Measurements from ENCODE around the gene DSG3. TPM values are rescaled to one million over a fixed set of nuclear protein-coding genes. Genes with fewer than 3 reads are reported as not detected.

DSG3 gene
- total and polyA plus RNA-seq, 2 of the 8 experiments (the other 6 are each of a cell fraction or from before 2014, with no cell fraction given) = 0.03 to 0.07 TPM

GRCh38 chr18:31516437-31516836 is 68.9 kb downstream of the DSG3 start:
- peaks cover 3 to 5% of the 10 kb centered on the region in 2 experiments for H4K20me1 ChIP-seq (replicated peaks in 1 of 2; ENCODE audit: control insufficient read depth in 1 of 2, insufficient read depth in 2 of 2, low read length in 2 of 2)
- DNase-seq (ENCODE audit: low read depth in 1 of 2, low spot score in 2 of 2) = no peak
- ChIA-PET CTCF (ENCODE audit: partially characterized antibody) (interaction anchor here (0.8 to 2.1 kb wide), 8 partner anchors 9 to 546 kb away, joined by 3 to 8 read pairs (median 3); no protein-coding TSS in a partner anchor), POLR2A (ENCODE audit: partially characterized antibody) (interaction anchor here (0.6 kb wide), 1 partner anchor 513 kb away, joined by 3 read pairs; no protein-coding TSS in a partner anchor)
- no peaks in the 10 kb centered on the region for H3K27me3 ChIP-seq (replicated peaks in 1 of 4; ENCODE audit: control insufficient read depth in 3 of 4, extremely low read depth in 1 of 4, insufficient read depth in 3 of 4, low read length in 3 of 4)
- H3K23me2 ChIP-seq (ENCODE audit: low read depth, low read length) = no peaks in the 10 kb centered on the region; the same call in 1 of the 2 replicates
- no peak overlapping the region for H3K4me3 ChIP-seq (ENCODE audit: extremely low read depth in 1 of 4, insufficient read depth in 2 of 4, low read depth in 3 of 4, low read length in 4 of 4)
- H3K79me2 ChIP-seq (ENCODE audit: control insufficient read depth in 1 of 2, insufficient read depth in 2 of 2, low read length in 2 of 2) = peaks cover 2 to 64% of the 10 kb centered on the region in 2 experiments; a peak in 3 of 4 replicates
- H2BK20ac ChIP-seq (ENCODE audit: low read length) = no peak overlapping the region
- no peak overlapping the region for H3K4ac ChIP-seq (replicated peaks; ENCODE audit: insufficient read length, low read depth, low read length)
- no peak overlapping the region for H2AK5ac ChIP-seq (ENCODE audit: low read depth, low read length)
- H2AFZ ChIP-seq (ENCODE audit: low read length) = no peak overlapping the region
- peaks cover 14% of the 10 kb centered on the region for H3K79me1 ChIP-seq (ENCODE audit: low read depth, low read length)
- FAIRE-seq = no peak
- no peak overlapping the region for H3K18ac ChIP-seq (ENCODE audit: extremely low read depth, low read length)
- no peak overlapping the region for H2BK120ac ChIP-seq (replicated peaks; ENCODE audit: low read depth, low read length)
- peaks cover 3 to 22% (median 15%) of the 10 kb centered on the region in 4 experiments; a peak in 7 of 8 replicates for H3K36me3 ChIP-seq (ENCODE audit: control insufficient read depth in 2 of 4, insufficient read depth in 4 of 4, low read length in 3 of 4)
- TF ChIP-seq BACH1 (IDR thresholded peaks at IDR 0.05; ENCODE audit: low read length) (no peak), NANOG (IDR thresholded peaks at IDR 0.05; ENCODE audit: insufficient read depth, low read depth, low read length, poor library complexity, severe bottlenecking) (no peak), SUZ12 (IDR thresholded peaks at IDR 0.05; ENCODE audit: low read length) (no peak), KDM5A (IDR thresholded peaks at IDR 0.05; ENCODE audit: low read length) (no peak), ATF2 (IDR thresholded peaks at IDR 0.05; ENCODE audit: low read length) (no peak), TCF12 (IDR thresholded peaks at IDR 0.05; ENCODE audit: low read depth, low read length) (no peak), CREB1 (IDR thresholded peaks at IDR 0.05) (no peak), KDM4A (IDR thresholded peaks at IDR 0.05; ENCODE audit: low read depth, low read length, severe bottlenecking) (no peak), HDAC6 (IDR thresholded peaks at IDR 0.05; ENCODE audit: low read depth, low read length) (no peak), YY1 (IDR thresholded peaks at IDR 0.05; ENCODE audit: low read depth, low read length) (no peak), RNF2 (IDR thresholded peaks at IDR 0.05; ENCODE audit: borderline replicate concordance, low read depth, low read length, missing control alignments, poor library complexity, severe bottlenecking) (no peak), ASH2L (IDR thresholded peaks at IDR 0.05; ENCODE audit: low read length) (no peak)
- no peak overlapping the region for H4K8ac ChIP-seq (ENCODE audit: extremely low read depth, insufficient read depth, low read length)
- H3K14ac ChIP-seq (ENCODE audit: insufficient read length) = no peak overlapping the region
- H3K9me3 ChIP-seq (ENCODE audit: insufficient read depth in 2 of 2, low read depth in 1 of 2, low read length in 1 of 2) = no peaks in the 10 kb centered on the region
- H3K4me2 ChIP-seq (ENCODE audit: insufficient read depth in 1 of 2, low read depth in 2 of 2, low read length in 2 of 2) = no peak overlapping the region
- no peak overlapping the region for H3K23ac ChIP-seq (ENCODE audit: insufficient read length)
- no peak overlapping the region for H4K5ac ChIP-seq (ENCODE audit: insufficient read length, low read depth, low read length)
- no peak overlapping the region for H3K56ac ChIP-seq (replicated peaks; ENCODE audit: insufficient read length, low read depth, low read length)
- no peak overlapping the region for H2BK12ac ChIP-seq (ENCODE audit: low read depth, low read length)
- no peak overlapping the region for H2BK15ac ChIP-seq (ENCODE audit: low read length)
- no peak overlapping the region for H3K27ac ChIP-seq (ENCODE audit: low read depth, low read length)
- peaks cover 0 to 14% (median 6%) of the 10 kb centered on the region in 4 experiments; a peak in 4 of 7 replicates for H3K4me1 ChIP-seq (replicated peaks in 1 of 4; ENCODE audit: control insufficient read depth in 3 of 4, insufficient read depth in 4 of 4, low read length in 3 of 4)
- no peak overlapping the region for H2BK5ac ChIP-seq (ENCODE audit: low read depth, low read length)
- H4K91ac ChIP-seq (replicated peaks; ENCODE audit: insufficient read length, low read length) = no peak overlapping the region
- no peak overlapping the region for H3K9ac ChIP-seq (replicated peaks in 1 of 4; ENCODE audit: extremely low read depth in 1 of 4, low read depth in 3 of 4, low read length in 3 of 4)
- WGBS, 2 experiments (ENCODE audit: extremely low coverage in 1 of 2, insufficient coverage in 1 of 2, insufficient read length in 1 of 2, insufficient replicate concordance in 2 of 2, low coverage in 1 of 2, low lambda C conversion rate in 2 of 2, missing lambda C conversion rate in 1 of 2) = 77% methylated on average over 3 of the region's 3 CpGs; no CpG with 5 or more reads in 1 of the 2 experiments

Measured in H1 (cell line).